Measurements from ENCODE around the gene STMN3.

STMN3 gene

DNA sequence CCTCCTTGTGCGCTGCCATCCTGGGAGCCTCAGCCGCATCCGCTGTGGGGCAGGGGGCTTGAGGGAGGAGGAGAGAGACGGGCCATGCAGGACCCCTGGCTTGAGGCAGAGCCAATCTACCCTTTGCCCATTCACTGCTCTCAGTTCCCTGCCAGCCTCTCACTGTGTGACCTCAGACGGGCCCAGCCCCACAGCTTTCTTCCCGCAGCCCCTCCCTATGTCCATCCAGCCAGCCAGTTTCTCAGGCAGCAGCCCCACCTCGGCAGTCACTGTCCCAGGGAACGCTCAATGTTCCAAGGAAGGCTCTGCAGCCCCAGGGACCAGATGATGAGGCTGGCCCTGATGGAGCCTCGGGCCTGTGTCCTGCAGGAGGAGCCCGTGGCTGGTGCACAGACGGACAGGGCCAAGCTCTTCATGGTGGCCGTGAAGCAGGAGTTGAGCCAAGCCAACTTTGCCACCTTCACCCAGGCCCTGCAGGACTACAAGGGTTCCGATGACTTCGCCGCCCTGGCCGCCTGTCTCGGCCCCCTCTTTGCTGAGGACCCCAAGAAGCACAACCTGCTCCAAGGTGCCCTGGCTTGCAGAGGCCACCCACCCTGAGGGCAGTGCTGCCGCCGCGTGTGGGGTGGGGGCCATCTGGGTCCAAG lies 39.3 kb upstream of the STMN3 start:
- DNase-seq (ENCODE audit: low spot score), result no peak

DNA sequence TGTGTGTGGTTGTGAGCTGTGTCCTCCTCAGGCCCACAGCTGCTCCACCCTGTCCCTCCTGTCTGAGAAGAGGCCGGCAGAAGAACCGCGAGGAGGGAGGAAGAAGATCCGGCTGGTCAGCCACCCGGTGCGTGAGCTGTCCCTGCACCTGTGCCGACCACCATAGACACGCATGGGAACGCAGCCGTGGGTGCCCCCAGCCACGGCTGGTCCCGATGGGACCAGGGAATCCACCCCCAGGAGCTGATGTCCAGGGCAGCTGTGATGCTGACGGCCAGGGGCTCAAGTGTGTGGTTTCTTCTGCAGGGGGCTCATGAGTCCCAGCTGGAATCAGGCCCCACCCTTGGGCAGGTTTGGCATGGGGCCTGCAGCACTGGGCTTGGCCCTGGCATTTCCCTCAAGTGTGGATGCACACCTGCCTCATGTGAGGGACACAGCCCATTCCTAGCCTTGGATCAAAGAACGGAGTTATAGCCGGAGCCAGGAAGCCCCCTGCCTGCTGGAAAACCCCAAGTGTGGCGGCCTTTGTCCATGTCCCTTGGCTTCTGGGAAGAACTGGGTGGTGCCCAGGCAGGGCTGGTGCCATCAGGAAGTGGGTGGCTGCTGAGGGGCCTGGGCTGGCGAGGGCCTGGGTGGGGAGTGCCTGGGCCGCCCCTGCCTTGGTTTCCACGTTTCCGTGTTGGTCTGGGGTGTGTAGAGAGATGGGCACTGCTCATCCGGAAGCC lies 38.6 kb upstream of the STMN3 start:
- DNase-seq (ENCODE audit: low spot score), result no peak

DNA sequence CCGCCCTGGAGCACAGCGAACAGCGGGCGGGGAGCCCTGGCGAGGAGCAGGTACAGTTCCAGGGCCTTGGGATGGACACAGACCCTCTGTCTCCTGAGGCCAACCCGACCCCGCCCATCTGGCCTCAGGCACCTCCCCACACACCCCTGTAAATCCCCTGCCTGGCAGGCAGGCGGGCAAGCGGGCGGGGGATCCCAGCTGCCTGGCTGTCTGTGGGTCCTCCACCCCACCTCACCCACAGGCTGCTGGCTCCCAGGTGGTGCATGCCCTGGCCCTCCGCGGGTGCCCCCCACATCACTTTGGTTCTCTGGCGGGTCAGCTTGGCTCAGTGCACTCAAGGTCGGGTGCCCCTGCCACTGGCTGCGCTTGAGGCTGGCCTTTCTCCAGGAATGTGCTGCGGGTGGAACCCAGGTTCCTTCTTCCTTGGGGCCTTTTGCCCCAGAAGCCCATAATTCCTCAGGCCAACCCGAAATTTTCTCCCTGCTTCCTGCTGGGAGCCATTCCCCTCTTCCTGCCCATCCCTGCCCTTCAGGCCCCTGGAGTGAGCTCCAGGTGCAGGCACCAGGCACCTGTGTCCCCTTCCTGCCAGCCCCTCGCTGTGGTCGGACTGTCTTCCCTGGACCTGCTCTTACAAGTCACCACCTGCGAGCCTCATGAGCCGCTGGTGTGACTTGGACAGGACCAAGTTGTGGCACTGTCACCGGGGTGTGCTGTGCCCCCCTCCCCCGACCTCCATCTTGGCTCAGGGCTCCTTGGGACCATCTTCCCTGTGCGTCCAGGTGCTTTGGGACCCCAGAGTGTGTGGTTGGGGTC lies 37.9 kb upstream of the STMN3 start:
- no peak for DNase-seq (ENCODE audit: low spot score)

DNA sequence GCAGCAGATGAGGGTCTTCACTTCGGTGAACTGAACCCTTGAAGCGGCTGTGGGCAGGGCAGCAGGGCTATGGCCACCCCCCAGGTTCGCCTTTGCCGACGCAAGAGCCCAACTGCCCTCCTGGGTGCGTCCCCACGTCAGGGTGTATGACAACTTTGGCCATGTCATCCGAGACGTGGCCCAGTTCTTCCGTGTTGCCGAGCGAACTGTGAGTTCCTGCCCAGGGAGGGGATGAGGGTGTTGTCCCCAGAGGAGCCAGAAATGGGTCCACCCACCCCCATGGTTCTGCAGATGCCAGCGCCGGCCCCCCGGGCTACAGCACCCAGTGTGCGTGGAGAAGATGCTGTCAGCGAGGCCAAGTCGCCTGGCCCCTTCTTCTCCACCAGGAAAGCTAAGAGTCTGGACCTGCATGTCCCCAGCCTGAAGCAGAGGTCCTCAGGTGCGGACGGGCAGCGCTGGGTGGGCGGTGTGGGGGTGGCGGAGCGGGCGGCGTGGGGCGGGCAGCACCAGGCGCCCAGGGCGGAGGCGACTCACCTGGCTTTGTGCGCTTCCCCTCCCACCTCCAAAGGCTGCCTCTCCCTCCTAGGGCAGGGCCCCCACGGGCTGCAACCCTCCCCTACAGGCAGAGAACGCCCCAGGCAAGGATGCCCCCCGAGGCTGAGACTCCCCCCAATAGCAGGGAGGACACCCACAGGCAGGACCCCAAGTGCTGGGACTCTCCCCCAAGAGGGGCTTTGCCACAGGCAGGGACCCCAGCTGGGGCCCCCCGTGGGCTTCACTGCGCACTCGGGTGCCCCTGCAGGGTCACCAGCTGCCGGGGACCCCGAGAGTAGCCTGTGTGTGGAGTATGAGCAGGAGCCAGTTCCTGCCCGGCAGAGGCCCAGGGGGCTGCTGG lies 37.0 kb upstream of the STMN3 start:
- no peak for DNase-seq (ENCODE audit: low spot score)

DNA sequence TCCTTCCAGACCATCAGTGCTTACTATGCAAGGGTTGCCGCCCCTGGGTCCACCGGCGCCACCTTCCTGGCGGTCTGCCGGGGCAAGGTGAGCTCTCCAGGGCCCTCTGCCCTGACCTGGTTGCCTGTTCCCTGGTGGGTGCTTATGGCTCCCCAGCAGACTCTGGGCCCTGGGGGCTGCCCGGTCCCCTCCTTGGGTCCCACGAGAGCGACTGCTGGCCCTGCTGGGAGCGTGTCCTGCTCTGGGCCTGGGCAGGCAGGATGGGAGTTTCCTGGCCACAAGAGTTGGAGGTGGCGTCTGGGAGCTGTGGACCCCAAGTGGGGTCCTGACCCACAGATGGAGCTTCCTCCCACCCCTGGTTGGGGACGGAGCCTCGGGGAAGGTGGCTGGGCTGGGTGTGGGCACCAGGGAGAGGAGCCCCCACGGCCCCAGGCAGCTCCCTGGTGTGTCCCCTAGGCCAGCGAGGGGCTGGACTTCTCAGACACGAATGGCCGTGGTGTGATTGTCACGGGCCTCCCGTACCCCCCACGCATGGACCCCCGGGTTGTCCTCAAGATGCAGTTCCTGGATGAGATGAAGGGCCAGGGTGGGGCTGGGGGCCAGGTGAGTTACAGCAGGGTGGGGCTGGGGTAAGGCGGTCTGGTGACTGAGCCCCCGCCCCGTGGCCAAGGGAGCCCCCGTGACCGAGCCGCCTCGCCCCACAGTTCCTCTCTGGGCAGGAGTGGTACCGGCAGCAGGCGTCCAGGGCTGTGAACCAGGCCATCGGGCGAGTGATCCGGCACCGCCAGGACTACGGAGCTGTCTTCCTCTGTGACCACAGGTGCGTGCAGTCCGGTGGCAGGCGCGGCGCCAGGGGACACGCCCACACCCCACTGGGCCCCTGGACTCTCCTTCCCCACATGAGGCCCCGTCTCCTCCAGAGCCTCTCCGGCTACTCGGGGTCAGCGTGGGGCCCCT lies 36.1 kb upstream of the STMN3 start:
- no peak for DNase-seq (ENCODE audit: low spot score)

- no peak for DNase-seq (ENCODE audit: low spot score)
Observed at GRCh38 chr20:63688228-63689045, 35.2 kb upstream of the STMN3 start.

GRCh38 chr20:63687419-63688178 lies 34.4 kb upstream of the STMN3 start:
- no peak for DNase-seq (ENCODE audit: low spot score)

DNA sequence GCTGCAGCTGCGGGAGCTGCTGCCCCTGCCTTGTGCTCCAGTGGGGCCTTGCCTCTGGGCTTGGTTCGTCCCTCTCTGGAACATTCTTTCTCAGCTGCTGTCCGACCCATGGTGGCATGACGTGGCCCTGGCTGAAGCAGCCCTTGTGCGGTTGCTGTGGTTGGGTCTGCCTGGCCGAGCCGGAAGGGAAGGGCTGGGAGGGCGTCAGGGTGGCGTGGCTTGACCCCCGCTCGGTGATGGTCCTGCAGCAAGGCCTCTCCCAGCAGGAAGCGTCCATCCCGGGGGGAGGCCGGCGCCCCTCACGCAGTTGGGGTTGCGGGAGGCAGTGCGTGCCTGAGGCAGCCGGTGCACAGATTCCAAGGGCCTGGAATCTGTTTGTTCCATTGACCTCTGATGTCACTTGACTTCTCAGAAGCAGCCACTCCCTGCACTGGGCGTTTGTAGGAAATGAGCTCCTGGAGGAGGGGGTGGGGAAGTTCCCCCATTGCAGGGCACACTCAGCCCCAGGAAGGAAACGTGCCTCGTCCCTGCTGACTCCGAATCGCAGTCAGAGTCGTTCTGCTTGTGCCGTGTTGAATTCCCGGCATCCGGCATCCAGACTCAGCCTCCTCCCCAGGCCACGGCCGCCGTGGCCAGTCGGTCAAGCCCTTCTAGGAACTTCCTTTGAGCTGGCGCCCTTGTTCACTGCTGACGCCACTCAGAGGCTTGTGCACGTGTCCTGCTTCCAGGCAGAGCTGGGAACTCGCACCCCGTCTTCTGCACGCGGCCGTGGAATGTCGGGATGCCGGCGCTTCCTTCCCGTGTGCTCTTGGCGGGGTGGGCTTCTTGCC lies 33.5 kb upstream of the STMN3 start:
- DNase-seq (ENCODE audit: low spot score), result no peak

GRCh38 chr20:63686094-63686491 lies 32.9 kb upstream of the STMN3 start:
- no peak for DNase-seq (ENCODE audit: low spot score)

DNA sequence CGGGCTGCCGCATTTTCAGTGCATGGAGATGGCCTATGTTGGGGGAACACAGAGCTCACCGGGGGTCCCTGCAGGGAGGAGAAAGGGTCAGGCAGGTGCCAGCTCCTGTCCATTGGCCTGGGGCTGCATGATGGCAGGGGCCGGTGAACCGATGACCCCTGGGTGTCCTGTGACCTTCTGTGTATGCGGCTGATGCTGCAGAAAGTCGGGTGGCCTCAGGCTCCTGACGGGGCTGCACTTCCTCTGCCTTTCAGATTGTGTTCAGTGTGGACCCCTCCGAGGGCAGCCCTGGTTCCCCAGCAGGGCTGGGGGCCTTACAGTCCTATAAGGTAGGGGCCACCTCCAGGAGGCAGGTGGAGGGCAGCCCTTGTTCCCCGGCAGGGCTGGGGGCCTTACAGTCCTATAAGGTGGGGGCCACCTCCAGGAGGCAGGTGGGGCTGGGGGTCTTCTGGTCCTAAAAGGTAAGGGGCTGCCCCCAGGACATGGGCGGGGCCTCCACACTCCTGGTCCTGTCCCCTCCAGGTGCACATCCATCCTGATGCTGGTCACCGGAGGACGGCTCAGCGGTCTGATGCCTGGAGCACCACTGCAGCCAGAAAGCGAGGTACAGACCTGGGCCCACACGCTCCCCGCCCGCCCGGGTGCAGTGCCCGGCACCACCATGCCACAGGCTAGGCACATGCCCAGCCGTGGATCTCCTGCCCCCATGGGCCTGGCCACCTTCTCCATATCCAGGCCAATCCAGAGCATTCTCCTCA lies 32.2 kb upstream of the STMN3 start:
- DNase-seq (ENCODE audit: low spot score), result no peak

DNA sequence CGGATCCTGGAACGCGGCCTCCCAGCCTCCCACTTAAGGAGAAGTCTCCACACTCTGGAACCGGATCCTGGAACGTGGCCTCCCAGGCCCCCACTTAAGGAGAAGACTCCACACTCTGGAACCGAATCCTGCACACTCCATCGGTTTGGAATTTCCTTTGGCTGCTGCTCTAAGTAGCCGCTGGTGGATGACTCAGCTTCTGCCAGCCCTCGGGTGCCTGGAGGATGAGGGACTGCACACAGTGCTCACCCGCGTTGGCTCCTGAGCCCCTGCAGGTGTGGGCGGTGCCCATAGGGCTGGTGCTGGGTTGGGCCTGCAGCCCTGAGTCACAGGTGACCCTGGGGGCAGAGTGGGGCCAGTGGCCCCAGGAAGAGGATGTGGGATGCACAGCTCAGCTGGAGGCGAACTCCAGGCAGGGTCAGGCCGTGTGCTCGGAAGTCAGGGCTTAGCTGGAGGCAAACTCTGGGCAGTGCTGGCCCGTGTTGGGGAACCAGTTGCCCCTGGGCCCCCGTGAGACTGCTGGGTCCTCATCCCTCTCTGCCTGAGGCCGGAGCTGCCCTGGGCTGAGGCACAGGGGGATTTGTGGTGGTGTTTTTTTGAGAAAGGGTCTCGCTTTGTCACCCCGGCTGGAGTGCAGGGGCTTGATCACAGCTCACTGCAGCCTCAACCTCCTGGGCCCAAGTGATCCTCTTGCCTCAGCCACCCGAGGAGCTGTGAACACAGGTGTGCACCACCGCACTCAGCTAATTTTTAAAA lies 29.3 kb upstream of the STMN3 start:
- no peak for DNase-seq (ENCODE audit: low spot score)

GRCh38 chr20:63681609-63682142 lies 28.5 kb upstream of the STMN3 start:
- DNase-seq (ENCODE audit: low spot score), result no peak

DNA sequence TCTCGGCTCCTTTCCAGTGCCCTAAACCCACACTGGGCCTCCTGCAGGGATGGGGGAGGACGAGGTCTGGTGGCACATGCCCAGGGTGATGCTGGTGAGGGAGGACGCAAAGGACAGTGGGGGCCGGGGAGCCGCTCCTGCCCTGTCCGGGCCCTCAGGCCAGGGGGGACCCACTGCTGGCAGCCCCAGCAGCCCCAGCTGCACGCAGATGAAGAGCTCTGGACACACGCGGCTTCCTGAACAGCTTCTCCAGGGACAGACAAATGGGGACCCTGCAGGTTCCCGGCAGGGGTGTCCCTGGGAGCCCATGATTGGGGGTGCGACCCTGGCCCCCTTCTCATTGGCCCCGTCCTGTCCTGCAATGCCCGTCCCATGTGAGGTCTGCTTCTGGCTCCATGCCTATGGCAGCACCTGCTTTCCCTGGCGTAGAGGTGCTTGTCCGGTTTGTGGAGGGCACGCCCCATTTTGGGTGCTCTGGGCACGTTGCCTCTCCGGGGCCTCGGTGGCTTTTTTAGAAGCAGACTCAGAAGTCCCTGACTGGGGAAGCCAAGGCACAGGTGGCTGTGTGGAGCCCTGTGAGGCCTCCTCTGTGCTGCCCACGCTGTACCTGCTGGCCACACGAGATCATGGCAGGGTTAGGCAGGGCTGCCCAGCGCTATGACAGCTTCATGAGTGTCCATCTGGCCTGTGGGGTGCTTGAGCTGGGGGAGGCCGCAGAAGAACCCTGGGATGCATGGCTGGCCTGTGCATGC lies 27.8 kb upstream of the STMN3 start:
- no peak for DNase-seq (ENCODE audit: low spot score)

GRCh38 chr20:63680427-63680826 lies 27.2 kb upstream of the STMN3 start:
- DNase-seq (ENCODE audit: low spot score), result no peak

DNA sequence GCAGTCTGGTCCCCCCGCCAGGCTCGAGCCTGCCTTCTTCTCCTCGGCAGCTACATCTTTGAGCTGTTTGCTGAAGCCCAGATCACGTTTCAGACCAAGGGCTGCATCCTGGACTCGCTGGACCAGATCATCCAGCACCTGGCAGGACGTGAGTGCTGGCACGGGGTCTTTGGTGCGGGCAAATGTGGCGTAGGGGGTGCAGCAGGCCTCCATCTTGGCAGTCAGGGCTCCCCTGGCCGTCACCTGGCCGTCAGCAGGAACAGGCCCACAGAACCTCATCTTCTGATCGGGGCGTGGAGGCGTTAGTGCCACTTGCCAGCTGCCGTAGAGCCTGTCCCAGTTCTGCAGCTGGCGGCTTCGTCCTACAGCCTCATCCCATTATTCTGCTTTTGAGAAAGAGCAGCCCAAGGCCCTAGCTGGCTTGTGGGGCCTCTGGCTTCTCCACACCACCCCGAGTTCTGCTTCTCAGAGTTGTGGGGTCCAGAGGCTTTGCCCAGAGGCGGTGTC lies 26.6 kb upstream of the STMN3 start:
- DNase-seq (ENCODE audit: low spot score), result no peak

Measured in germinal center (tissue), 1 donor.